Endothelial cell (in vitro differentiated cells): ENCODE measurements around the gene TMEM237. TPM values are rescaled to one million over a fixed set of nuclear protein-coding genes. Genes with fewer than 3 reads are reported as not detected.

ENCODE experiments used
- DNase-seq: peaks from one replicate; pipeline ENCODE4 v3.0.0; 2021; ENCODE audit warnings: low spot score
- H3K27ac Mint-ChIP-seq: one replicate; pipeline ENCODE4 v1.8.0; 2021; ENCODE audit warnings: mixed read lengths, inconsistent platforms; ENCODE audit not compliant: unreplicated experiment
- H3K27me3 Mint-ChIP-seq: one replicate; pipeline ENCODE4 v1.8.0; 2021; ENCODE audit warnings: mild to moderate bottlenecking, moderate library complexity, mixed read lengths, inconsistent platforms; ENCODE audit not compliant: unreplicated experiment
- H3K36me3 Mint-ChIP-seq: one replicate; pipeline ENCODE4 v1.8.0; 2021; ENCODE audit warnings: mild to moderate bottlenecking, low read depth, mixed read lengths, inconsistent platforms; ENCODE audit not compliant: unreplicated experiment
- H3K4me1 Mint-ChIP-seq: one replicate; pipeline ENCODE4 v1.8.0; 2021; ENCODE audit warnings: mild to moderate bottlenecking, mixed read lengths, inconsistent platforms; ENCODE audit not compliant: unreplicated experiment
- H3K4me3 Mint-ChIP-seq: one replicate; pipeline ENCODE4 v1.8.0; 2021; ENCODE audit warnings: mild to moderate bottlenecking, mixed read lengths, inconsistent platforms; ENCODE audit not compliant: unreplicated experiment
- H3K9me3 Mint-ChIP-seq: one replicate; pipeline ENCODE4 v1.8.0; 2021; ENCODE audit warnings: mixed read lengths, inconsistent platforms; ENCODE audit not compliant: unreplicated experiment
- CTCF ChIP-seq: fragments of 200-600 bp; sonication (generic); IDR thresholded peaks from one replicate; pipeline ENCODE4 v1.5.0; 2021; ENCODE audit warnings: antibody characterized with exemption; ENCODE audit not compliant: unreplicated experiment
- total RNA-seq: library from RNA; stranded (reverse); fragmentation: NEBNext Ultra II Directional; extraction: Animal tissue kit (Norgen Biotek cat#: 25700); gene quantifications from one replicate; pipeline ENCODE4 v1.2.1, GENCODE V29; 2021; ENCODE audit not compliant: unreplicated experiment

Gene TMEM237
- total RNA-seq, 1 donor from 2014 or later = 22.3 TPM

DNA sequence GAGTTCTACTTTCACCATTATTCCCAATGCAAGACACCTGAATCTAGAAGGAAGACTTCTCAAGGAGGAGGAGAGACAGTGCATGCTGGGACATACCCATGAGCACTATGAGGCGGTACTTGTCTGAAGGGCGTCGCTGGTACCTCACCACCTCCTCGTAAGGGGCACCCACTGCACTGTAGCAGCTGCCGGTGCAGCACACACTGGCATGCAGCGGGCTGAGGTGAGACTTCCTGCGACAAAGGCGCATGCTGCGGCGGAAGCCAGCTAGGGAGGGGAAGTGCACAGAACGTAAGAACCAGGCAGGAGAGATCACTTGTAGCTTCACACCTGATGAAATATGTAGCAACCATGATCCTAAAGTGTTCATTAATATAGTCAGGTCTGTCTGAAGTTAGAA, 12.8 kb upstream of the TMEM237 start:
- H3K4me1 Mint-ChIP-seq = no peaks in the 10 kb centered on the region
- no peak for DNase-seq
- no peaks in the 10 kb centered on the region for H3K27me3 Mint-ChIP-seq
- no peak overlapping the region for H3K4me3 Mint-ChIP-seq
- H3K9me3 Mint-ChIP-seq = no peaks in the 10 kb centered on the region
- H3K36me3 Mint-ChIP-seq = no peaks in the 10 kb centered on the region
- TF ChIP-seq CTCF = no peak
- H3K27ac Mint-ChIP-seq = no peak overlapping the region

DNA sequence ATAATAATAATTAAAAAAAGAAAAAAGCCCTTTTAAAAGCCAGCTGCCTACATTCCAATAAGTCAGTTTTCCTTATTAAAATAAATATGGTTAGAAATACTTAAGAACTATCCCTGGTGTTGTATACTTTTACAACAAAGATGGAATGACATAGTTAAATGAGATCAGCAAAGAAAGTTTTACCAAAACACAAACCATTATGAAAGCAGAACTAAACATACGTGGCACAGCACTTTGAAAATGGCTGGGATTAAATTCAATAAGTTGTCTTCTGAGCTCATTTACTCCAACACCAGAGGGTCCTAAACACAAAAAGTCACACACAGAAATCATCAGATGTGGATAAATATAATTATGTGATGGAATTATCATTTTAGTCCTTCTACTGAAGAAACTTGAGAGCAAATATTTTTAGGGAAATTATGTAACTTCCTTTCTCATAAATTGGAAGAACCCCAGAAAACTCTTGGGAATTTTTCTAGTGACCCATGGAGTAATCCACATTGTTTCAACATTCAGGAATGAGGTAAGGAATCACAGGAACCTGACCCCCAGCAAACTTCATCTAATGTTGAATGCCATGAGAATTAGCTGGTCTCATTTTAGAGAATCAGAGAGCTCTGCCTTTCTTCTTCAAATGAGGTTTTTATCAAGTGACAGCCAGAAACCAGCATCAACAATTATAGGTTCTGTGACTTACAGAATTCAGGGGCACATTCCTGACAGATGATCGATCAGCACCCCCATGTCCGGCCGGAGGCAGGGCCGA, 11.5 kb upstream of the TMEM237 start:
- no peaks in the 10 kb centered on the region for H3K4me1 Mint-ChIP-seq
- H3K27me3 Mint-ChIP-seq = no peaks in the 10 kb centered on the region
- no peaks in the 10 kb centered on the region for H3K9me3 Mint-ChIP-seq
- H3K36me3 Mint-ChIP-seq = no peaks in the 10 kb centered on the region
- no peak overlapping the region for H3K4me3 Mint-ChIP-seq
- DNase-seq = no peak
- no peak overlapping the region for H3K27ac Mint-ChIP-seq
- no peak for TF ChIP-seq CTCF

- H3K9me3 Mint-ChIP-seq = no peaks in the 10 kb centered on the region
- TF ChIP-seq CTCF = no peak
Observed at GRCh38 chr2:201653221-201653620, 9.9 kb upstream of the TMEM237 start.

DNA sequence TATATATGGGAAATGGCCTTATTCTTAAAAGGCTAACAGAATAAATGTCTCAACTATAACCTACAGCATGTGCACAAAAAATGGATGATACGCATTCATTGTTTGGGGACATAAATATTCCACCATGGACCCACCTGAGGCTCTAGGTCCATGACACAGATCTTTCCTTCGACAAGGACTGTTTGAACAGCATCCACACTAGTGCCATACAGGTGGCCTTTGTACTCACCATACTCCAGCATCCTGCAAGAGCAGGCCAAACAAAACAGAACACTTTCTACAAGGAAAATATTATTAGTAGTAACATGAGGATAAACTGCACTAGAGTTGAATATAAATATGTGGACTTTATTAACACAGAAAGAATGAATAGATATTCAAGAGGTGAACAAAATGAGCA, 6.1 kb upstream of the TMEM237 start:
- no peak overlapping the region for H3K4me3 Mint-ChIP-seq
- H3K27me3 Mint-ChIP-seq = no peaks in the 10 kb centered on the region
- H3K4me1 Mint-ChIP-seq = peaks cover 11% of the 10 kb centered on the region
- no peaks in the 10 kb centered on the region for H3K9me3 Mint-ChIP-seq
- no peak for DNase-seq
- H3K36me3 Mint-ChIP-seq = no peaks in the 10 kb centered on the region
- no peak for TF ChIP-seq CTCF
- no peak overlapping the region for H3K27ac Mint-ChIP-seq

More at GRCh38 chr2:201653221-201653620, 9.9 kb upstream of the TMEM237 start:
- no peak overlapping the region for H3K4me3 Mint-ChIP-seq
- DNase-seq = no peak
- H3K27me3 Mint-ChIP-seq = no peaks in the 10 kb centered on the region
- peaks cover 8% of the 10 kb centered on the region for H3K4me1 Mint-ChIP-seq
- no peaks in the 10 kb centered on the region for H3K36me3 Mint-ChIP-seq
- H3K27ac Mint-ChIP-seq = no peak overlapping the region

- no peak for TF ChIP-seq CTCF
- Mint-ChIP-seq H3K27me3 (peaks cover 1% of the 10 kb centered on the region), H3K4me1 (peaks cover 15% of the 10 kb centered on the region), H3K4me3 (no peak overlapping the region), H3K9me3 (no peaks in the 10 kb centered on the region), H3K36me3 (peaks cover 3% of the 10 kb centered on the region), H3K27ac (no peak overlapping the region)
- DNase-seq = no peak
Observed at GRCh38 chr2:201647431-201647830, 4.1 kb upstream of the TMEM237 start.
